Fibroblast of skin of abdomen (primary cell): Measurements from ENCODE around the gene MCTS1.
A peak's percentile ranks its signal among the peaks of the same experiment; 100 is the strongest.
"Not testable (repeated sequence)": the region's sequence is repeated elsewhere in the genome, so short reads cannot be mapped to it uniquely, and the experiment has no call there.

Experiments
- DNase-seq: peaks from one replicate; pipeline ENCODE4 v3.0.0-alpha.2; 2013

Gene MCTS1

DNA sequence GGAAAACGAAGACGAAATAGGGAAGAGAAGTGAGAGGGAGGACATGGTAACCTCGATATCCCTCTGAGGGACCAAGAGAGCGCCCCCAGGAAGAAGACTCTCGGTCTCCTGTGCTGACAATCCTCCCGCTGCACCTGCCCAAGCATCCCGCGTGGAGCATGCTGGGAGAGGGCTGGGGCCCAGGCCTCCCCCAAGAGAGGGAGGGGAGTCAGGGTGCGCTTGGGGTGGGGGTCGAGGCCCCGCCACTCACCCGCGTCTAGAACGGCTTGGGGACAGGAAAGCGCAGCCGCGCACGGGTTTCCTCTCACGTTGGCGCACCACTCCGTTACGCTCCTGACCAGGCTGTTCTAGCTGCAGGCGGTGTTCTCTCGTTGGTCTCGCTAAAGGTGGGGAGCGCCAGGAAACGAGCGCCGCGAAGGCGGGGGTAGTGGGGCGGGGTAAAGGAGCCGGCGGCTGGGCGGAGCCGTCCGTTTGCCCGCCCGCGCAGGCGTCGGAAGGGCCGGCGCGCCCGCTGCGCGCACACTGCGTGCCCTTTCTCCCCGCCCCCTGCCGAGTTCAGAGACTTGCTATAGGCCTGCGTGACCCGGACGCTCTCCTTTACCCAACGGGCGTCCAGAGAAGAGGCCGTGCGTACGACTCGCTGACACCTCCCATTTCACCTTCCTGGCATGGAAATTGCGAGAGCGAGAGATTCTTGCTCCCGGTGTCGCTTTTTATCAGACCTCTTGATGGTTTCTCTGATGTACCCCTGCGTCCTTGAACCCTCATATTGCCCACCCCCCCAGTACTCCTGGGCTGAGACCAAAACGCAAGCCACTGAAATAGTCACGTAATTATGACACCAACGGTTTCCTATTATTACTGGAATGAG, 26.0 kb downstream of the MCTS1 start, which contains the start of gene C1GALT1C1:
C1GALT1C1 (minus strand) TSS at position 388 of the 871 bp plus-strand sequence. CDS start 2,888 bp downstream, outside the sequence.
- DNase-seq, result peak; percentile 94

DNA sequence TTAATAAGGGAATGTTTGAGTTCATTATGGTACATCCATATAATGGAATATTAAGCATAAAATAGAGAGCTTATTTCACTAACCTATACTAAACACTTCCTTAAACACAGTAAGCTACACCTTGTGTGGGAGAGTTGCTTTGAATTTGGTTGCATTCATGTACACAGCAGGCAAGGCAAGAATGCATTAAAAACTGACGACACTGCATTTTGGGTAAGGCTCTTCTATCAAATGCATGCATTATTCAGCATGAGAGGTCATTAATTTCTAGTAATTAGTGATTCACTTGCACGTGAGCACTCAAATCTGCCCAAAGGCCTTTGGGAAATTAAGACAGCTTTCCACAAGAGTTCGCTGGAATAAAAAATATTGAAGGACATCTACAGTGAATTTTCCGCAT, 34.7 kb downstream of the MCTS1 start:
- DNase-seq, result no peak

DNA sequence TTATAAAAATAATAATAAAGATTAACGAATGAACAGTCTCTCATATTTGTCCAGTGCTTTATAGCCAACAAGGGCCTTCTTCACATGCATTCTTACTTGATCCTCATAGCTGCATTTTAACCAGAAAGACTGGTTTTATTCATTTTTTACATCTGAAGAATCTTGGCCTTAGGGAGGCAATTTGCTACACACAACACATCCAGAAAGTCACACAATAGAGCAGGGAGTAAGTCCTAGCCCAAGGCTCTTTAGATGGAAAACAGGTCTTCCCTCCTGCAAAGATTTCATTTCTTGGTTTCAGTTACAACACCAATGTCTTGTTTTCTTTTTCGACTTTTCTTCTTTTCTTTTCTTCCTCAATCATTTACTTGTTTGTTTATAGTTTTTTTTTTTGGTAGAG, 39.0 kb downstream of the MCTS1 start:
- no peak for DNase-seq

DNA sequence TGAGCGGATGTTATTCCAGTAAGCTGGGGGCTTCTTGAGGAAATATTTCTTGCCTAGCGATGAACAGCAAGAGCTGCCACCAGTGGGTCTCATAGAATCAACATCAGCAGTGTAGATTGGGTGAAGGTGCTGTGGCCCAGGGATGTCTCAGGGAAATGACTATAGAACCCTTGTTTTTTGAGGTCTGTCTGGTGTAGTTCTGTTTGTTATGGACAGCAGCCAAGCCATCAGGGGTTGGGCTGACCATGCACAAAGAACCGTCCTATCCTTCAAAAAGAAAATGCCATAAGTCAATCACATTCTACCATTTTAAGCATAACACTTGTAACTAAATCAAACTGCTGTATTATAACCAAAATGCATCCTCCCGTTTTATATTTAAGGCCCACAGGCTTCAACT, 43.2 kb downstream of the MCTS1 start:
- no peak for DNase-seq

DNA sequence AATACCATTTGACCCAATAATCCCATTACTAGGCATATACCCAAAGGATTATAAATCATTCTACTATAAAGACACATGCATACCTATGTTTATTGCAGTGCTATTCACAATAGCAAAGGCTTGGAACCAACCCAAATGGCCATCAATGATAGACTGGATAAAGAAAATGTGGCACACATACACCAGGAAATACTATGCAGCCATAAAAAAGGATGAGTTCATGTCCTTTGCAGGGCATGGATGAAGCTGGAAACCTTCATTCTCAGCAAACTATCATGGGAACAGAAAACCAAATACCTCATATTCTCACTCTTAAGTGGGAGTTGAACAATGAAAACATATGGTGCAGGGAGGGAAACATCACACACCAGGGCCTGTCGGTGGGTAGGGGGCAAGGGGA, 48.4 kb downstream of the MCTS1 start:
- DNase-seq, result not testable (repeated sequence)

DNA sequence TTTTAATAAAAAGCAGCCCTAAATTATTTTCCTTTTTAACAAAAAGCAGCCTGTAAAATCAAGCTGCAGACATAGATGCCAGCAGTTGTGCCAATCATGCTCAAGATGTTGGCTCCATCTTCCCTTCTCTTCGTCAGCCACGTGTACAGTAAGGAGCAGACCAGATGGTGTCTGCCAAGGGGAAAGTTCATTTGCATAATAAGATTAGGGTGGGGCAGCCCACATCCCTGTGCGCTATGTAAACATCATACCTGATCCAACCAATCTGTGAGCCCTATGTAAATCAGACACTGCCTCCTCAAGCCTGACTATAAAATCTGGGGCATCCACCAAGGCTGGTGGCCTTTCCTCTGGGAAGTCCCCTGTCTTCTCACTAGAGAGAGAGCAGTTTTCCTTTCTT, 49.1 kb downstream of the MCTS1 start:
- no peak for DNase-seq

DNA sequence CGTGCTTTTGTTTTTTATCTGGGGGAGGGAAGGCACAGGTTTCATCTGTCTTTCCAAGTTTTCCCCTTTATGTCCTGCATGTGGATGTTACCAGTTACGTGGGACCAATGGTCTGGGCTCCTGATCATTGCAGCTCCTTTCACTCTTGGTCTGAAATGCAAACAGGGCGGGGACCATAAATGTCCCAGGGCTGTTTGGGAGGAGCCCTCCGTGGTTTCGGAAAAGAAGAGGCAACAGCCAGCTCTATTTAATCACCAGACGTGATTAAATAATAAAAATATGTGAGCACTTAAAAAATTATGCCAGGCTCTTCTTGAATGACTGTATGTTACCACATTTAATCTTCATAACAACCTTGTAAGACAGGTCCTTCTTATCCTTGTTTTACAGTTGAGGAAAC, 56.7 kb downstream of the MCTS1 start:
- DNase-seq, result no peak
